Fibroblast of lung (primary cell): ENCODE results near the gene EIF3K.

ENCODE experiments used
- CTCF ChIP-seq, 2 donors: IDR thresholded peaks in 1 of 2; conservative IDR thresholded peaks in 1 of 2; 1 replicate in 1 of 2; 2 replicates in 1 of 2; pipeline ENCODE4 v1.5.1; 2011 to 2012; ENCODE audit warnings: low read length in 2 of 2, control low read depth in 1 of 2, inconsistent platforms in 1 of 2, low read depth in 1 of 2, mild to moderate bottlenecking in 1 of 2
- EZH2 ChIP-seq: IDR thresholded peaks from 2 replicates; pipeline ENCODE4 v1.5.1; 2012; ENCODE audit warnings: low read length, control low read depth, mild to moderate bottlenecking; ENCODE audit errors: missing control alignments

GRCh38 chr19:38629568-38629967 is 10.6 kb downstream of the EIF3K start:
- TF ChIP-seq CTCF (conservative IDR thresholded peaks at IDR 0.05 in 1 of 2, IDR thresholded peaks at IDR 0.05 in 1 of 2; ENCODE audit: low read depth in 1 of 2, low read length in 2 of 2) (no peak), EZH2 (no peak)
